ENCODE measurements around the gene GAS2.
"Not testable (repeated sequence)": the region's sequence is repeated elsewhere in the genome, so short reads cannot be mapped to it uniquely, and the experiment has no call there.

GAS2 gene

GRCh38 chr11:22666325-22666687 is at the start of gene GAS2:
Gene GAS2 (plus strand): TSS chr11:22666611. CDS start chr11:22674870, 8,259 bp downstream.
- DNase-seq, result peak in 2 of 58 donors; percentile 14 to 23

GRCh38 chr11:22617868-22618267 is 48.5 kb upstream of the GAS2 start:
- DNase-seq, result no peak

GRCh38 chr11:22624742-22625447 is 41.5 kb upstream of the GAS2 start:
- peak in 45 of 58 donors; percentile 30 to 83 (median 68) for DNase-seq

GRCh38 chr11:22625448-22626287 is 40.7 kb upstream of the GAS2 start, which contains the start of gene FANCF:
Gene FANCF (minus strand): TSS chr11:22625823. CDS start chr11:22625810, 13 bp downstream.
- DNase-seq, result peak; percentile 49 to 95 (median 88)

GRCh38 chr11:22626573-22627239 is 39.7 kb upstream of the GAS2 start:
- no peak for DNase-seq

GRCh38 chr11:22627421-22627820 is 39.0 kb upstream of the GAS2 start:
- no peak for DNase-seq

GRCh38 chr11:22633354-22633902 is 33.0 kb upstream of the GAS2 start:
- no peak for DNase-seq

- peak in 2 of 58 donors; percentile 3 to 67 for DNase-seq
Observed at GRCh38 chr11:22634897-22635629, 31.3 kb upstream of the GAS2 start.

GRCh38 chr11:22635689-22636088 is 30.7 kb upstream of the GAS2 start:
- no peak for DNase-seq

GRCh38 chr11:22640862-22641261 is 25.5 kb upstream of the GAS2 start:
- no peak for DNase-seq

GRCh38 chr11:22641559-22641958 is 24.9 kb upstream of the GAS2 start:
- no peak for DNase-seq

GRCh38 chr11:22652346-22652745 is 14.1 kb upstream of the GAS2 start:
- DNase-seq, result not testable (repeated sequence)

GRCh38 chr11:22656130-22656529 is 10.3 kb upstream of the GAS2 start:
- DNase-seq, result no peak

GRCh38 chr11:22657101-22657694 is 9.2 kb upstream of the GAS2 start:
- DNase-seq, result no peak

GRCh38 chr11:22659783-22660182 is 6.6 kb upstream of the GAS2 start:
- no peak for DNase-seq

GRCh38 chr11:22666688-22667439 is 453 bp downstream of the GAS2 start:
- DNase-seq, result peak in 51 of 58 donors; percentile 6 to 68 (median 26)

- DNase-seq, result peak in 1 of 58 donors; percentile 2
Observed at GRCh38 chr11:22668005-22668796, 1.8 kb downstream of the GAS2 start.

- no peak for DNase-seq
Observed at GRCh38 chr11:22669368-22669767, 3.0 kb downstream of the GAS2 start.

- no peak for DNase-seq
Observed at GRCh38 chr11:22670830-22671229, 4.4 kb downstream of the GAS2 start.

Data from anterior cingulate cortex (tissue), 58 donors.